ENCODE results near the gene CASP2.

The CASP2 gene

GRCh38 chr7:143287935-143288826, at the start of gene CASP2:
CASP2 (plus strand) TSS chr7:143288351; CDS start chr7:143288456, 105 bp downstream.
- in situ Hi-C loops (cut with MboI; ENCODE audit: low sequenced_read_pairs): no loop called here

- in situ Hi-C loops (cut with MboI; ENCODE audit: low sequenced_read_pairs): no loop called here
These were observed 48.3 kb upstream of the CASP2 start for GRCh38 chr7:143239813-143240212.

- in situ Hi-C loops (cut with MboI; ENCODE audit: low sequenced_read_pairs): no loop called here
These were observed 47.6 kb upstream of the CASP2 start for GRCh38 chr7:143240291-143241168.

GRCh38 chr7:143242306-143242705, 45.8 kb upstream of the CASP2 start:
- in situ Hi-C loops (cut with MboI; ENCODE audit: low sequenced_read_pairs): no loop called here

- in situ Hi-C loops (cut with MboI; ENCODE audit: low sequenced_read_pairs): no loop called here
These were observed 45.0 kb upstream of the CASP2 start for GRCh38 chr7:143243111-143243510.

GRCh38 chr7:143243614-143244013, 44.5 kb upstream of the CASP2 start:
- in situ Hi-C loops (cut with MboI; ENCODE audit: low sequenced_read_pairs): no loop called here

- in situ Hi-C loops (cut with MboI; ENCODE audit: low sequenced_read_pairs): no loop called here
These were observed 43.8 kb upstream of the CASP2 start for GRCh38 chr7:143244321-143244720.

GRCh38 chr7:143245123-143245522, 43.0 kb upstream of the CASP2 start:
- in situ Hi-C loops (cut with MboI; ENCODE audit: low sequenced_read_pairs): no loop called here

GRCh38 chr7:143247372-143247771, 40.8 kb upstream of the CASP2 start:
- in situ Hi-C loops (cut with MboI; ENCODE audit: low sequenced_read_pairs): no loop called here

GRCh38 chr7:143248761-143249354, 39.3 kb upstream of the CASP2 start:
- in situ Hi-C loops (cut with MboI; ENCODE audit: low sequenced_read_pairs): no loop called here

GRCh38 chr7:143250199-143250598, 38.0 kb upstream of the CASP2 start:
- in situ Hi-C loops (cut with MboI; ENCODE audit: low sequenced_read_pairs): no loop called here

- in situ Hi-C loops (cut with MboI; ENCODE audit: low sequenced_read_pairs): no loop called here
These were observed 37.3 kb upstream of the CASP2 start for GRCh38 chr7:143250822-143251221.

GRCh38 chr7:143252006-143252405, 36.1 kb upstream of the CASP2 start:
- in situ Hi-C loops (cut with MboI; ENCODE audit: low sequenced_read_pairs): no loop called here

- in situ Hi-C loops (cut with MboI; ENCODE audit: low sequenced_read_pairs): no loop called here
These were observed 32.6 kb upstream of the CASP2 start for GRCh38 chr7:143255564-143255963.

- in situ Hi-C loops (cut with MboI; ENCODE audit: low sequenced_read_pairs): no loop called here
These were observed 31.8 kb upstream of the CASP2 start for GRCh38 chr7:143256325-143256724.

GRCh38 chr7:143256932-143257331, 31.2 kb upstream of the CASP2 start:
- in situ Hi-C loops (cut with MboI; ENCODE audit: low sequenced_read_pairs): no loop called here

GRCh38 chr7:143257501-143257900, 30.6 kb upstream of the CASP2 start:
- in situ Hi-C loops (cut with MboI; ENCODE audit: low sequenced_read_pairs): no loop called here

- in situ Hi-C loops (cut with MboI; ENCODE audit: low sequenced_read_pairs): no loop called here
These were observed 29.3 kb upstream of the CASP2 start for GRCh38 chr7:143258831-143259230.

- in situ Hi-C loops (cut with MboI; ENCODE audit: low sequenced_read_pairs): no loop called here
These were observed 28.4 kb upstream of the CASP2 start for GRCh38 chr7:143259765-143260164.

GRCh38 chr7:143261901-143262300, 26.2 kb upstream of the CASP2 start:
- in situ Hi-C loops (cut with MboI; ENCODE audit: low sequenced_read_pairs): no loop called here

Measured in HL-60/S4 (cell line).